ENCODE measurements around the gene TRERF1.

TRERF1 gene

DNA sequence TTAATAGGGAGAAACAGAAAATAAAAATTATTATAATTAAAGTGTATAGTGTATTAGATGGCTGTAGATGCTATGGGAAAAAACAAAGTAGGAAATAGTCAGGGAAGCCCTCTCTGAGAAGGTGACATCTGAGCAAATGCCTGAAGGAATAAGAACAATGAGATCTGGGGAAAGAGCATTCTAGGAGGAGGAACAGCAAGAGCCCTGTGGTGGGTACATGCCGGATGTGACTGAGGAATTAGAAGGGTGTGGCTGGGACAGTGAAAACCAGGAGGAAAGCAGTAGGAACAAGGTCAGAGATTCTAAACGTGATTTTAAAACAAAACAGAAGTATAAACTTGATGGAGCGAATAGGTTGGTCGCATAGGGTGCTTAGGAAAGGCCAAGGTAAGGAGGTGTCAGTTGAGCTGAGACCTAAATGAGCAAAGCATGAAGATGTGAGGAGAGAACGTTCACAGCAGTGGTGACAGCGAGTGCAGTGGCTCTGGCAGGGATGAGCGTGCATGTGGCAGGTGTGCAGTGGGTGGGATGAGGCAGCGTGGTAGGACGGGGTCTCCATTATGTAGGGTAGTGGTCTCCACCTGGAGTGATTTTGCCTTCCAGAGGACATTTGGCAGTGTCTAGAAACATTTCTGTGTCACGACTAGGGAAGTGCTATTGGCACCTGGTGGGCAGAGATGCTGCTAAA lies 137.0 kb downstream of the TRERF1 start:
- POLR2A ChIA-PET, result interaction anchor here (0.6 to 1.4 kb wide), 3 partner anchors 13 to 533 kb away, joined by 3 to 4 read pairs (median 3); partner anchors contain the start of gene UBR2
- Histone ChIP-seq H3K36me3 (ENCODE audit: control insufficient read depth in 2 of 2, insufficient read depth in 1 of 2, low read length in 2 of 2) (no peaks in the 10 kb centered on the region), H3K4me1 (ENCODE audit: control insufficient read depth, insufficient read depth, low read length) (peaks cover 13% of the 10 kb centered on the region), H3K9me3 (ENCODE audit: control insufficient read depth, insufficient read depth, low read depth, low read length) (no peaks in the 10 kb centered on the region), H3K4me3 (ENCODE audit: low read depth, low read length) (no peak overlapping the region), H3K27ac (ENCODE audit: extremely low read depth, low read depth, low read length) (no peak overlapping the region)
- CTCF ChIA-PET, result interaction anchor here (0.7 to 1.0 kb wide), 3 partner anchors 76 to 236 kb away, joined by 3 read pairs; no protein-coding TSS in a partner anchor
- TF ChIP-seq, protein P1, sequence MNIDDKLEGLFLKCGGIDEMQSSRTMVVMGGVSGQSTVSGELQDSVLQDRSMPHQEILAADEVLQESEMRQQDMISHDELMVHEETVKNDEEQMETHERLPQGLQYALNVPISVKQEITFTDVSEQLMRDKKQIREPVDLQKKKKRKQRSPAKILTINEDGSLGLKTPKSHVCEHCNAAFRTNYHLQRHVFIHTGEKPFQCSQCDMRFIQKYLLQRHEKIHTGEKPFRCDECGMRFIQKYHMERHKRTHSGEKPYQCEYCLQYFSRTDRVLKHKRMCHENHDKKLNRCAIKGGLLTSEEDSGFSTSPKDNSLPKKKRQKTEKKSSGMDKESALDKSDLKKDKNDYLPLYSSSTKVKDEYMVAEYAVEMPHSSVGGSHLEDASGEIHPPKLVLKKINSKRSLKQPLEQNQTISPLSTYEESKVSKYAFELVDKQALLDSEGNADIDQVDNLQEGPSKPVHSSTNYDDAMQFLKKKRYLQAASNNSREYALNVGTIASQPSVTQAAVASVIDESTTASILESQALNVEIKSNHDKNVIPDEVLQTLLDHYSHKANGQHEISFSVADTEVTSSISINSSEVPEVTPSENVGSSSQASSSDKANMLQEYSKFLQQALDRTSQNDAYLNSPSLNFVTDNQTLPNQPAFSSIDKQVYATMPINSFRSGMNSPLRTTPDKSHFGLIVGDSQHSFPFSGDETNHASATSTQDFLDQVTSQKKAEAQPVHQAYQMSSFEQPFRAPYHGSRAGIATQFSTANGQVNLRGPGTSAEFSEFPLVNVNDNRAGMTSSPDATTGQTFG (tag by site-specific recombination; IDR thresholded peaks at IDR 0.05; ENCODE audit: borderline replicate concordance), result no peak
- TF ChIP-seq, protein P2, sequence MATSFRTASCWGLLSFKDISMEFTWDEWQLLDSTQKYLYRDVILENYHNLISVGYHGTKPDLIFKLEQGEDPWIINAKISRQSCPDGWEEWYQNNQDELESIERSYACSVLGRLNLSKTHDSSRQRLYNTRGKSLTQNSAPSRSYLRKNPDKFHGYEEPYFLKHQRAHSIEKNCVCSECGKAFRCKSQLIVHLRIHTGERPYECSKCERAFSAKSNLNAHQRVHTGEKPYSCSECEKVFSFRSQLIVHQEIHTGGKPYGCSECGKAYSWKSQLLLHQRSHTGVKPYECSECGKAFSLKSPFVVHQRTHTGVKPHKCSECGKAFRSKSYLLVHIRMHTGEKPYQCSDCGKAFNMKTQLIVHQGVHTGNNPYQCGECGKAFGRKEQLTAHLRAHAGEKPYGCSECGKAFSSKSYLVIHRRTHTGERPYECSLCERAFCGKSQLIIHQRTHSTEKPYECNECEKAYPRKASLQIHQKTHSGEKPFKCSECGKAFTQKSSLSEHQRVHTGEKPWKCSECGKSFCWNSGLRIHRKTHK (tag by site-specific recombination; IDR thresholded peaks at IDR 0.05), result no peak
- TF ChIP-seq, protein P3, sequence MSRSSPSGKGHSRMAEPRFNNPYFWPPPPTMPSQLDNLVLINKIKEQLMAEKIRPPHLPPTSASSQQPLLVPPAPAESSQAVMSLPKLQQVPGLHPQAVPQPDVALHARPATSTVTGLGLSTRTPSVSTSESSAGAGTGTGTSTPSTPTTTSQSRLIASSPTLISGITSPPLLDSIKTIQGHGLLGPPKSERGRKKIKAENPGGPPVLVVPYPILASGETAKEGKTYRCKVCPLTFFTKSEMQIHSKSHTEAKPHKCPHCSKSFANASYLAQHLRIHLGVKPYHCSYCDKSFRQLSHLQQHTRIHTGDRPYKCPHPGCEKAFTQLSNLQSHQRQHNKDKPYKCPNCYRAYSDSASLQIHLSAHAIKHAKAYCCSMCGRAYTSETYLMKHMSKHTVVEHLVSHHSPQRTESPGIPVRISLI (tag by site-specific recombination; IDR thresholded peaks at IDR 0.05), result no peak
- TF ChIP-seq, protein P4, sequence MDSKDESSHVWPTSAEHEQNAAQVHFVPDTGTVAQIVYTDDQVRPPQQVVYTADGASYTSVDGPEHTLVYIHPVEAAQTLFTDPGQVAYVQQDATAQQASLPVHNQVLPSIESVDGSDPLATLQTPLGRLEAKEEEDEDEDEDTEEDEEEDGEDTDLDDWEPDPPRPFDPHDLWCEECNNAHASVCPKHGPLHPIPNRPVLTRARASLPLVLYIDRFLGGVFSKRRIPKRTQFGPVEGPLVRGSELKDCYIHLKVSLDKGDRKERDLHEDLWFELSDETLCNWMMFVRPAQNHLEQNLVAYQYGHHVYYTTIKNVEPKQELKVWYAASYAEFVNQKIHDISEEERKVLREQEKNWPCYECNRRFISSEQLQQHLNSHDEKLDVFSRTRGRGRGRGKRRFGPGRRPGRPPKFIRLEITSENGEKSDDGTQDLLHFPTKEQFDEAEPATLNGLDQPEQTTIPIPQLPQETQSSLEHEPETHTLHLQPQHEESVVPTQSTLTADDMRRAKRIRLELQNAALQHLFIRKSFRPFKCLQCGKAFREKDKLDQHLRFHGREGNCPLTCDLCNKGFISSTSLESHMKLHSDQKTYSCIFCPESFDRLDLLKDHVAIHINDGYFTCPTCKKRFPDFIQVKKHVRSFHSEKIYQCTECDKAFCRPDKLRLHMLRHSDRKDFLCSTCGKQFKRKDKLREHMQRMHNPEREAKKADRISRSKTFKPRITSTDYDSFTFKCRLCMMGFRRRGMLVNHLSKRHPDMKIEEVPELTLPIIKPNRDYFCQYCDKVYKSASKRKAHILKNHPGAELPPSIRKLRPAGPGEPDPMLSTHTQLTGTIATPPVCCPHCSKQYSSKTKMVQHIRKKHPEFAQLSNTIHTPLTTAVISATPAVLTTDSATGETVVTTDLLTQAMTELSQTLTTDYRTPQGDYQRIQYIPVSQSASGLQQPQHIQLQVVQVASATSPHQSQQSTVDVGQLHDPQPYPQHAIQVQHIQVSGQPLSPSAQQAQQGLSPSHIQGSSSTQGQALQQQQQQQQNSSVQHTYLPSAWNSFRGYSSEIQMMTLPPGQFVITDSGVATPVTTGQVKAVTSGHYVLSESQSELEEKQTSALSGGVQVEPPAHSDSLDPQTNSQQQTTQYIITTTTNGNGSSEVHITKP (tag by site-specific recombination; IDR thresholded peaks at IDR 0.05), result no peak
- TF ChIP-seq ZNF837 (tag by site-specific recombination; IDR thresholded peaks at IDR 0.05) (no peak), ZNF248 (tag by site-specific recombination; IDR thresholded peaks at IDR 0.05) (no peak), ZNF311 (tag by site-specific recombination; IDR thresholded peaks at IDR 0.05; ENCODE audit: borderline replicate concordance) (no peak), ZNF335 (tag by site-specific recombination; conservative IDR thresholded peaks at IDR 0.05) (no peak), ZNF391 (tag by site-specific recombination; IDR thresholded peaks at IDR 0.05; ENCODE audit: borderline replicate concordance, low read depth) (no peak), ZBTB7A (tag by site-specific recombination; IDR thresholded peaks at IDR 0.05; ENCODE audit: low read depth) (no peak), ZNF274 (IDR thresholded peaks at IDR 0.05; ENCODE audit: low read length) (no peak), ZNF274 (tag by site-specific recombination; IDR thresholded peaks at IDR 0.05; ENCODE audit: borderline replicate concordance) (no peak), ZSCAN23 (tag by site-specific recombination; IDR thresholded peaks at IDR 0.05) (no peak), ZNF530 (tag by site-specific recombination; IDR thresholded peaks at IDR 0.05; ENCODE audit: low read depth) (no peak), ZNF132 (tag by site-specific recombination; IDR thresholded peaks at IDR 0.05; ENCODE audit: borderline replicate concordance) (no peak), HOXC10 (CRISPR knock-in tag; IDR thresholded peaks at IDR 0.05) (no peak), ZNF558 (tag by site-specific recombination; IDR thresholded peaks at IDR 0.05) (no peak), ZNF350 (tag by site-specific recombination; IDR thresholded peaks at IDR 0.05) (no peak), GLI2 (tag by site-specific recombination; IDR thresholded peaks at IDR 0.05; ENCODE audit: borderline replicate concordance, low read depth) (no peak), ZNF404 (tag by site-specific recombination; IDR thresholded peaks at IDR 0.05) (no peak)
